ENCODE results near the gene CELF4.
"Not testable (repeated sequence)": the region's sequence is repeated elsewhere in the genome, so short reads cannot be mapped to it uniquely, and the experiment has no call there.

Gene CELF4

GRCh38 chr18:37375181-37375580 lies 190.4 kb downstream of the CELF4 start:
- no peak for DNase-seq (ENCODE audit: extremely low read depth in 1 of 2, low read depth in 1 of 2)

GRCh38 chr18:37368110-37368954 lies 197.3 kb downstream of the CELF4 start:
- DNase-seq (ENCODE audit: extremely low read depth in 1 of 2, low read depth in 1 of 2) = no peak

- DNase-seq (ENCODE audit: extremely low read depth in 1 of 2, low read depth in 1 of 2) = no peak
Observed at GRCh38 chr18:37364237-37364636, 201.4 kb downstream of the CELF4 start.

- DNase-seq (ENCODE audit: extremely low read depth in 1 of 2, low read depth in 1 of 2) = no peak
Observed at GRCh38 chr18:37362158-37362890, 203.3 kb downstream of the CELF4 start.

- DNase-seq (ENCODE audit: extremely low read depth in 1 of 2, low read depth in 1 of 2) = no peak
Observed at GRCh38 chr18:37361335-37362157, 204.1 kb downstream of the CELF4 start.

GRCh38 chr18:37358061-37358460 lies 207.5 kb downstream of the CELF4 start:
- DNase-seq (ENCODE audit: extremely low read depth in 1 of 2, low read depth in 1 of 2) = not testable (repeated sequence)

- DNase-seq (ENCODE audit: extremely low read depth in 1 of 2, low read depth in 1 of 2) = no peak
Observed at GRCh38 chr18:37355772-37356171, 209.8 kb downstream of the CELF4 start.

DNA sequence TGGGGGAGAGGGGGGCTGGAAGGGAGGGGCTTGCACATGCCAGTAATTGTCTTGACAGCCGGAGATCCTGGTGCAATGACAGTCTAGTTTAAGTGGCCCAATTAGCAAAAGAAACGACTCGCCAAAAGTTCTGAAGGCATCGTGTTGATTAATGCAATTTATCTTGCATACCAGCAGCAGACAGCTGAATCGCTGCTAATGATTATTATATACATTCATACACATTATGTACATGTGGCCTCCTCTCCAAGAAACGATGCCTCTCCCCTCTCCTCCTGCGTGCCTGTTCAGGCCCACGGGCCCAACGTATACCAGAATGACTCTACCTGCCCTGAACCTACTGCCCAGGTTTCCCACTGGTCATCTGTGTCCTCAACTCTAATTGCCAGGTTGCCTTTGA lies 214.5 kb downstream of the CELF4 start:
- DNase-seq (ENCODE audit: extremely low read depth in 1 of 2, low read depth in 1 of 2) = no peak

GRCh38 chr18:37348729-37349128 lies 216.9 kb downstream of the CELF4 start:
- DNase-seq (ENCODE audit: extremely low read depth in 1 of 2, low read depth in 1 of 2) = no peak

DNA sequence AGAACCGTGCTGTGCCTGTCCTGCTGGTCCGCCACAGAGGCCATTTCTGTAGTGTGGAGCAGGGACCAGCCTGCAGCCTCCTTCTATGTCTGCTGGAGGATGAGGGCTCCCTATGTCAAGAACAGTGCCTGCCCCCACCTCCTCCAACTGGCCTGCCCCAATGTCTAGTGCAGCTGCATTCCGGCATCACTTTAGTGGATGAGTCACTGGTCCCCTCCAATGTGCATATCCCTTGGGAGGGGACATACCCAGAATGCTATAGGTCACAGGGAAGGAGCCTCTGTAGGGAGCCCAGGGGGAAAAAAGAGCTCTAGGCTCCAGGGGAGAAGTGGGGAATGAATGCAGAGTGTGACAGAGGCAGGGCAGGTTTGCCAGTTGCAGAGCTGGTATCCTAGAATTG lies 219.6 kb downstream of the CELF4 start:
- DNase-seq (ENCODE audit: extremely low read depth in 1 of 2, low read depth in 1 of 2) = no peak

DNA sequence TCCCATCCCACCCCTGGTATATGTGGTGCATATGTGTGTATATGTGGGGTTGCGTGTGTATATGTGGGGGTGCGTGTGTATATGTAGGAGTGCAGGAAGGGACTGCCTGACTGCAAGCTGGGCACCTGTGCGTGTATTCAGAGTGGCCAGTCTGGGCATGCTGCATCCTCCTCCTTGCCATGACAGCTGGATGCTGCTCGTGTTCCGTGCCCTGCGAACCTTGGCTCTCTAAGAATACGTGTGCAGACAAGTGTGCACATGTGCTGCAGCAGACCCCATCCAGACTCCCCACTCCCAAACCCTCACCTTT lies 222.1 kb downstream of the CELF4 start:
- no peak for DNase-seq (ENCODE audit: extremely low read depth in 1 of 2, low read depth in 1 of 2)

DNA sequence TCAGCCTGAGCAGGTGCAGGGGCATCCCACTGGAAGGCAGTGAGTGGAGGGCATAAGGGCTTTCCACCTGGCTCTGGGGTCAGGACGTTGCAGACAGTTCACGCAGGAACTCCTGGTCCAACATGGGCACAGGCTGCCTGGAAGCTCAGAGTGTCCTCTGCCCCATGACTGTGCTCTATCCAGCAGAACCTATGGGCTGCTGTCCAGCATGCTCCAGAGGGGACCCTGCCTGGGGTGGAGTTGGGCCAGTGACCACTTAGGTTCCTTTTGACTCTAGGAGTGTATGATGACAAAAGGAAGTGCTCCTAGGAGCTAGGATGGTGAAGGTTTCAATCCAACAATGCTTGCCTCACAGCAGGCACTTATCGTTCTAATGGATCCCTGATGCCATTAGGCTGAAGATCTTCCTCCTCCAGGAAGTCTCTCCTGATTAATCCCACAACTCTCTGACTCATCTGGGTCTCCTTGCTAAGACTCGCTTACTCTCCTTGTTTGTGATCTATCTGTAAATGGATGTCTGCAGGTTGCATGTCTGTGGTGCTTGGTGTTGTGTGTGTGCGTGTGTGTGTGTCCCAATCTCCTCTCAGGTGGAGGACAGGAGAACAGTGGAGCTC lies 224.0 kb downstream of the CELF4 start:
- DNase-seq (ENCODE audit: extremely low read depth in 1 of 2, low read depth in 1 of 2) = no peak

DNA sequence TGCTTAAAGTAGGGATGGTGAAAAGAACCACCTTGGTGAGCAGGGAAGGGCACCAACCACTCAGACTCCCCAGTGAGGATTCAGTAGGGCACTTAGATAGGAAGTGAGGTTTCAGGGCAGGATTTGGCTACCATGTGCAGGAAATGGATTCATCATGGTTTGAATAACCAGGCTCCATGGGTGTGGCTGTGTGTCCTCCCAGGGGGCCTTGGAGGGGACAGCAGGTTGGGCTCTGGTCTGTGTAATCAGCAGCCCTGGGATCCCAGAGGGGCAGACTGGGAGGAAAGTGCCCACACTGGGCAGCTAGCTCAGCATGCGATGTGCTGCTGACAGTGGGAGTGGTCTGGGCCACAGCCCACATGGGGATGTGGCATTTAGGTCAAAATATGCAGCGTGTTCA lies 224.6 kb downstream of the CELF4 start:
- no peak for DNase-seq (ENCODE audit: extremely low read depth in 1 of 2, low read depth in 1 of 2)

DNA sequence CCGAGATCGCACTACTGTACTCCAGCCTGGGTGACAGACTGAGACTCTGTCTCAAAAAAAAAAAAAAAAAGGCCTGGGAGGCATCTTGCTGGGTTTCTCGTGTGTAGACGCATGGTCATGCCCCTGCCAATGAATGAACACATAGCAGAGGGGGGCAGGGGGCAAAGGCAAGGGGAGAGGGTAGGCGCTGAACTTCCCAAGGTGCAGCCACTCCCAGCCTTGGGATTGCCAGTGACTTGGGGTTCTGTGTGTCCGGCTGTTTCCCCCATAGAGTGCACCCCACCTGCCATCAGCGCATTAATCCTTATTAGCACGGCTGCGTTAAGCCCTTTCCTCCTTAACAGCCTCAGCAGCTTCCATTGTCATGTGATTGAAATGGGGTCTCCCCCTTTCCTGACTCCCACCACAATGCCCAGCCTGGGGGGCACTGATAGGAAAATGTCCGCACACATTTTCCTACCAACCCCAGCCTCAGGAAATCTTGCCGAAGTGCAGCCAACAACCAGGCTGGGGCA lies 225.8 kb downstream of the CELF4 start:
- no peak for DNase-seq (ENCODE audit: extremely low read depth in 1 of 2, low read depth in 1 of 2)

DNA sequence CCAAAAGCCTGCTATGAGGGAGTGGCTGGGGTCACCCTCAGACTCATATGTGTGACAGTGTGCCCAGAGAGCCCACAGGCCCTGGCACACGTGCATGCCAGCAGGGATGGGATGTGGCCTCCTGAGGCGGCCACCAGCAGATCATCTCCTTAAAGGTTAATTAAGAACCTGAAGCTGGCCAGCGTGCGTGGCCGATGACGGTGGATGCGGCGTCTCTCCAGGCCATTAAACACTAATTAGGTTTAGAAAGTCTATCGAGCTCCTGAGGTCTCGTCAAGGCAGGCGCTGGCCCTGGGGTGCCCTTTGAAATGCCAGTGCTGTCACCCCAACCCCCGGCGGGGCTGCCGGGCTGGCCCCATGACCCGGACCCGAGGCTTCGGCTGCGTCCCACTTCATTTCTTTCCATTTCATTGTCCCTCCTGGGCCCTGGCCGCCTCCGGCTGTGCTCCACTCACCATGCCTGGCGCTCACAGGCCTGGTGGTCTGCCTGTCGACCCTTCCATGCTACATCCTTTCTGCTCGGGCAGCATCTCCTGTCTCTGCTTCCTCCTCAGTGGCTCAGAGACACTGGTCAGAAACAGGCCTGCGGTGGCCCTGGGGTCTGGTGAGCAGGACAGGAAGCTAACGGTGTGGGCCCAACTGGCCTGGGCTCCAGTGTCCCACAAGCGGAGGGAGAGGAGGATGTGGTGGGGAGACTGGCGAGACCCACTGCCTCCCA lies 228.9 kb downstream of the CELF4 start:
- DNase-seq (ENCODE audit: extremely low read depth in 1 of 2, low read depth in 1 of 2) = no peak

- no peak for DNase-seq (ENCODE audit: extremely low read depth in 1 of 2, low read depth in 1 of 2)
Observed at GRCh38 chr18:37335409-37335736, 230.2 kb downstream of the CELF4 start.

- DNase-seq (ENCODE audit: extremely low read depth in 1 of 2, low read depth in 1 of 2) = no peak
Observed at GRCh38 chr18:37334631-37335408, 230.8 kb downstream of the CELF4 start.

GRCh38 chr18:37332628-37333420 lies 232.8 kb downstream of the CELF4 start:
- DNase-seq (ENCODE audit: extremely low read depth in 1 of 2, low read depth in 1 of 2) = no peak

DNA sequence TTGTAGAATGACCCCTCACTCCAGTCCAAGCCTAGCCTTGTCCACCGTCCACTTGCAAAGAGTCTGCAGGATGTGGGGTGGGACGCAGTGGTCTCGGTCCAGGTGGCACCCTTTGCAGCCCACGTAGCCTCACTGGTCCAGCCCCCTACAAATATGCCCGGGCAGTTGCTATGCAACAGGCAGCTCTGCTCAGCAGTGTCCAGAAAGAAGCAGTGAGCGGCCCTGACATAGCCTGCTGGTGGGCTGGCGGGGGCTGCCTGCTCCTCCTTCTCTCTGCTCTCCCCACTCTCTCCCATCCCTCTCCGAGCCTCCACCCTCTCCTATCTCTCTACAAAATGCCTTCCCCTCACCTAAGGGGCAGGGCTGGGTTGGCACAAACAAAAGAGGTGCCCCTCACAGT lies 233.4 kb downstream of the CELF4 start:
- no peak for DNase-seq (ENCODE audit: extremely low read depth in 1 of 2, low read depth in 1 of 2)
